Activated CD4-positive, alpha-beta T cell treated with anti-CD3 and anti-CD28 coated beads, Interleukin-2, amount 10 ng/mL, durations not matched to agents 24 days and 14 days (primary cell): ENCODE measurements around the gene FAM76A. TPM values are rescaled to one million over a fixed set of nuclear protein-coding genes. Genes with fewer than 3 reads are reported as not detected.
"Not testable (repeated sequence)": the region's sequence is repeated elsewhere in the genome, so short reads cannot be mapped to it uniquely, and the experiment has no call there.

Experiments
- DNase-seq: peaks from one replicate; pipeline ENCODE4 v3.0.0; 2022
- H3K27ac Mint-ChIP-seq: one replicate; pipeline ENCODE4 v1.8.0; 2022; ENCODE audit warnings: mild to moderate bottlenecking, mixed read lengths
- H3K27me3 Mint-ChIP-seq: one replicate; pipeline ENCODE4 v1.8.0; 2022; ENCODE audit warnings: mixed read lengths
- H3K36me3 Mint-ChIP-seq: one replicate; pipeline ENCODE4 v1.8.0; 2022; ENCODE audit warnings: low read depth, mild to moderate bottlenecking, mixed read lengths
- H3K4me1 Mint-ChIP-seq: one replicate; pipeline ENCODE4 v1.8.0; 2021; ENCODE audit warnings: mixed read lengths
- H3K4me3 Mint-ChIP-seq: one replicate; pipeline ENCODE4 v1.8.0; 2022; ENCODE audit warnings: mild to moderate bottlenecking, moderate library complexity, mixed read lengths
- H3K9me3 Mint-ChIP-seq: one replicate; pipeline ENCODE4 v1.8.0; 2021; ENCODE audit warnings: mixed read lengths
- intact Hi-C: fragments of 100-400 bp; cut with micrococcal nuclease; formaldehyde crosslinking; loops from one replicate; pipeline ENCODE4 v1.15.1; 2023
- total RNA-seq: library from RNA; stranded (reverse); gene quantifications from 2 replicates; pipeline ENCODE4 v1.2.3, GENCODE V29; 2022

Gene FAM76A
- total RNA-seq, 1 donor from 2014 or later = 13.8 TPM

DNA sequence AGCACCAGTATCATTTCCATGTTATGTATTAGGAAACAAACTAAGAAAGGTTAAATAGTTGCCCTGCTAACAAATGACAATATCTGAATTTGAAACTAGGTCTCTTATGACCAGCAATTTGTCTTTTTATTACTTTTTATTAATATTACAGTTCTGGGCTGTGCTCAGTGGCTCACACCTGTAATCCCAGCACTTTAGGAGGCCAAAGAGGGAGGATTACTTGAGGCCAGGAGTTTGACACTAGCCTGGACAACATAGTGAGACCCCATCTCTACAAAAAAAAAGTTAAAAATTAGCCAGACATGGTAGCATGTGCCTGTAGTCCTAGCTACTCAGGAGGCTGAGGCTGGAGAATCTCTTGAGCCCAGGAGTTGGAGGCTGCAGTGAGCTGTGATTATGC, 50.5 kb downstream of the FAM76A start:
- H3K27me3 Mint-ChIP-seq, H3K4me3 Mint-ChIP-seq, DNase-seq, H3K9me3 Mint-ChIP-seq, H3K36me3 Mint-ChIP-seq, H3K27ac Mint-ChIP-seq, intact Hi-C loops: not testable (repeated sequence)
- peaks cover 28% of the 10 kb centered on the region for H3K4me1 Mint-ChIP-seq

DNA sequence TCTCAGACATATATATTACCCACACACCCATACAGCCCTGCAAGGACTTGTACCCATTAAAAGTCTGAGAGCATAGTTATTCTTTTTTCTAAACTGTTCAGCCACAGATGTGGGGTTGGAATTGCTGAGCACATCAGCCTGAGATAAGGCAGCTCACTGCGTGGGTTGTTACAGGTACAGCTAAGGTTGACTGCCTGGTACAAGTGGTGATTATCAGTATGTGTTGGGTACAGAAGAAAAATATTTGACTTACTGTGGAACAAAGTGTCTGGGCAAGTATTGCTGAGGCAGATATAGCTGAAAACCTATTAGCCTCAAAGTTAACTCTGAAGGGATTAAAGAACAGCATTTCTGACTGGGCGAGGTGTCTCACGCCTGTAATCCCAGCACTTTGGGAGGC, 52.3 kb downstream of the FAM76A start:
- H3K4me3 Mint-ChIP-seq = no peak overlapping the region
- peaks cover 25% of the 10 kb centered on the region for H3K4me1 Mint-ChIP-seq
- no peak overlapping the region for H3K27ac Mint-ChIP-seq
- intact Hi-C loops = no loop called here
- H3K9me3 Mint-ChIP-seq = no peaks in the 10 kb centered on the region
- no peaks in the 10 kb centered on the region for H3K27me3 Mint-ChIP-seq
- H3K36me3 Mint-ChIP-seq = peaks cover 13% of the 10 kb centered on the region
- no peak for DNase-seq

DNA sequence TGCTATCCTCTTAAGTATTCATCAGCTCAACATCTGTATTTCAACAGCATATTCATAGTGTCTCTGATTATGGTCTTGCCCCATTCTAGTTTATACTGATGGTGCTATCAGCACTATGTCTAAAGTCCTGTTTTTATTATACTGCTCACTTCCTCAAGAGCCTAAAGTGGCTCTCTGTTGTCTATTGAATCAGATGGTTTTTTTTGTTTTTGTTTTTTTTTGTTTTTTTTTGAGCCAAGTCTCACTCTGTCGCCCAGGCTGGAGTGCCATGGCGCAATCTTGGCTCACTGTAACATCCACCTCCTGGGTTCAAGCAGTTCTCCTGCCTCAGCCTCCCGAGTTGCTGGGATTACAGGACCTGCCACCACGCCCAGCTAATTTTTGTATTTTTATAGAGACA, 53.4 kb downstream of the FAM76A start:
- intact Hi-C loops = no loop called here
- Mint-ChIP-seq H3K9me3 (no peaks in the 10 kb centered on the region), H3K36me3 (peaks cover 14% of the 10 kb centered on the region), H3K4me3 (no peak overlapping the region), H3K27ac (no peak overlapping the region), H3K4me1 (peaks cover 20% of the 10 kb centered on the region), H3K27me3 (no peaks in the 10 kb centered on the region)
- no peak for DNase-seq

DNA sequence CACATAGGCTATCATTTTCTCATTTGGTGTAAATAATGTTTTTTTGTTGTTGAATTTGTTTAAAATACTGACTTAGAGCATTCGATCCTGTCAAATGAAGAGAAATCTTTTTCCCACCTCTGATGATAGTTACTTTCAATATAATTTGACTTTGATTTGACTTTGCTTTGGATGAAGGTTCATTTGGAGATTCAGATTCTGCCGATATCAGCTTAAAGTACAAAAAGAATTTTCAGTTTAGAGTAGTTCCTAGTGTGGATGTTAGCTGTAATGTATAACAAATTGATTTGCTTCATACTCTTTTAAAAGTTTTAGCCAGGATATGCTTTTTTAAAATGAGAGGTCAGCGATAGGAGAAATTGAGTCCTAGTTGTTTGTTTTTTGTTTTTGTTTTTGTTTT, 57.2 kb downstream of the FAM76A start:
- Mint-ChIP-seq H3K4me1 (peaks cover 16% of the 10 kb centered on the region), H3K27ac (peak overlapping the region; percentile 29), H3K27me3 (no peaks in the 10 kb centered on the region), H3K4me3 (no peak overlapping the region), H3K9me3 (no peaks in the 10 kb centered on the region), H3K36me3 (peaks cover 7% of the 10 kb centered on the region)
- DNase-seq = no peak
- intact Hi-C loops = no loop called here

DNA sequence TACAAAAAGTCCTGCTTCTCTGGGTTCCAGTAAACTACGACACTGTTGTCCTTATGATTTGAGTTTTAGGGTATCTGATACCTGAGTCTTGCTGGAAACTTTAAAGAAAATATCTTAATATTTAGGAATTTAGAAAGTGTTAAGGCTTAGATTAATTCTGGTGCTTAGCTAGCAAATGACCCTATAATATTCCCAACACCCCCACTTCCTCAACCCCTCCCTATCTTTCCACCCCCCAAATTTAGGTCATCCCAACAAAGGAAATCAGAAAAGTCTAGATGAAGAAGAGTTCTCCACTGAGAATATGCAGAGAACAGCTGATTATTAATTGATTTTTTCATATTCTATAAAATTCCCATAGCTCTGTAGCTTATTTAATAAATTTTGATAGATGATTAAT, 58.9 kb downstream of the FAM76A start:
- peaks cover 17% of the 10 kb centered on the region for H3K4me1 Mint-ChIP-seq
- no peak overlapping the region for H3K4me3 Mint-ChIP-seq
- no peak for DNase-seq
- H3K9me3 Mint-ChIP-seq = no peaks in the 10 kb centered on the region
- H3K36me3 Mint-ChIP-seq = peaks cover 12% of the 10 kb centered on the region
- intact Hi-C loops = no loop called here
- H3K27me3 Mint-ChIP-seq = no peaks in the 10 kb centered on the region
- no peak overlapping the region for H3K27ac Mint-ChIP-seq

DNA sequence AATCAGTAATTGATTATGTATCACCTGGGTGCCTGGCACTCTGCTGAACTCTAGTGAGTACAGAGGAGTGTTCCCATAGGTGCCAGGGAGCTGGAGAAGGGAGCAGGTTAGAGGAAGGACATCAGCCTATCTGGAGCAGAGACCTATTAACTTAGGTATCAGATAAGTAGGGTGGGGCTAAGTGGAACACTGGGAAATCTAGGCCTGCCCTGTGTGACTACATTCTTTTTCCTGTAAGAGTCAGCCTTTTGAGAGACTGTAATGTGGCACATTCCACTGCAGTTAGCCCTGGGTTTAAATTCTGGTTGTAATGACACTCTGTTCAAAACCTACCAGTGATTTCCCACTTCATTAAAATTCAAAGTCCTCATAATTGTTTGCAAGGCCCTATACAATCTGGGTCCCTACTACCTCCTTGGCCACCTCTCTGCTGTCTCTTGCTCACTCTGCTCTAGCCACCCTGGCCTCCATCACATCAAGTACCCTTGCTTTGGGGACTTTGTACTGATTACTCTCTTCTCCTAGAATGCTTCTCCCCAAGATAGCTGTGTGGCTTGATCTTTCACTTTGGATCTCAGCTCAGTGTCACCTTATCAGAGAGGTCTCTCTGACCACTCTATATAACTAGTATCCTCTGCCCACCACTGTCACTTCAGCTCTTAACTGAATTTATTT, 60.2 kb downstream of the FAM76A start:
- no peak for DNase-seq
- Mint-ChIP-seq H3K4me1 (peaks cover 17% of the 10 kb centered on the region), H3K4me3 (no peak overlapping the region), H3K9me3 (no peaks in the 10 kb centered on the region), H3K36me3 (peaks cover 21% of the 10 kb centered on the region), H3K27me3 (no peaks in the 10 kb centered on the region), H3K27ac (no peak overlapping the region)
- intact Hi-C loops = no loop called here

DNA sequence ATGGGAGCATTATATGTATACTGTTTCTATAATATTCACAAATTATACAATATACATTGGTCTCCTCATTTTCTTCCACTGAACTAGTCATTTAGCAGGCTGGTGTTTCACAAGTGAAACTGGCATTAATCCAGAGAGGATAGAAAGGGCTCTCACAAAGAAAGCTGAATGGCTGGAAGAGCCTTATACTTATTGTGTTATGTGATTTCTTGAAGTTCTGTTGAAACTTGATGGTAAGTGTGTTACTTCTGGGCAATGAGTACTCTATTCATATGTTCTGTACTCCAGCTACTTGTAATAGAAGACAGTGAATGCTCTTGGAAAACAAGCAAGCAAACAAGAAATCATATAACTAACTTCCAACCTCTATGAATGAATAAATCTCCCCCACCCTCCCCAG, 62.1 kb downstream of the FAM76A start:
- Mint-ChIP-seq H3K4me3 (no peak overlapping the region), H3K27me3 (no peaks in the 10 kb centered on the region), H3K4me1 (peaks cover 14% of the 10 kb centered on the region), H3K9me3 (no peaks in the 10 kb centered on the region), H3K27ac (no peak overlapping the region), H3K36me3 (peaks cover 22% of the 10 kb centered on the region)
- intact Hi-C loops = no loop called here
- DNase-seq = no peak

DNA sequence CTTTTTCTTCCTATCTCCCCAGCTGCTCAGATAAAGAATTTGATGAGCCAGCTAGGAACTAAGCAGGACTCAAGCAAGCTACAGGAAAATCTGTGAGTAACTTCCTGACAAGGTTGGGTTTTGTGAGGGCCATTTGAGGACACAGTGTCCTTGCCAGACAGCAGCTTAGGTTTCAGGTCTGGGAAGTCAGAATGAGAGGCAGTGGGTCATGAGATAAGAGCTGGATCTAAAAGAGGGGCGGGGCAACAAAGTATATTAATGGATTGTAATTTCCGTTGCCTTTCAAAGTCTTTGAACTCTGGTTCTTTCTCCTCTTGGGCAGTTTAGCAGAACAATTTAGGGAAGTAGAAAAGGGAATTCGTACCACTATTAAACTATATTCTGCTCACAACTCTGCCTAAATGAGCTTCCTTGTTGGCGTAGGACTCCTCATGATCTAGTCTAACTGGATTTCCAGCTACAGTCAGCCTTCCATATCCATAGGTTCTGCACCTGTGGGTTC, 63.8 kb downstream of the FAM76A start:
- intact Hi-C loops = no loop called here
- Mint-ChIP-seq H3K27me3 (no peaks in the 10 kb centered on the region), H3K27ac (no peak overlapping the region)

DNA sequence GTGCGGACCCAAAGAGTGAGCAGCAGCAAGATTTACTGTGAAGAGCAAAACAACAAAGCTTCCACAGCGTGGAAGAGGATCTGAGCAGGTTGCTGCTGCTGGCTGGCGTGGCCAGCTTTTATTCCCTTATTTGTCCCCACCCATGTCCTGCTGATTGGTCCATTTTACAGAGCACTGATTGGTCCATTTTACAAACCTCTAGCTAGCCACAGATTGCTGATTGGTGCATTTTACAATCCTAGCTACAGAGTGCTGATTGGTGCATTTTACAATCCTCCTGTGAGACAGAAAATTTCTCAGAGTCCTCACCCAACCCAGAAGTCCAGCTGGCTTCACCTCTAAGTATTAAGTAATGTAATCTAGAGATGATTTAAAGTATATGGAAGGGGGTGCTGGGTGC, 64.5 kb downstream of the FAM76A start:
- H3K27me3 Mint-ChIP-seq, DNase-seq, H3K9me3 Mint-ChIP-seq, intact Hi-C loops, H3K4me3 Mint-ChIP-seq, H3K27ac Mint-ChIP-seq: not testable (repeated sequence)
- Mint-ChIP-seq H3K36me3 (peaks cover 34% of the 10 kb centered on the region), H3K4me1 (peaks cover 12% of the 10 kb centered on the region)

More for the DNA sequence above, 63.8 kb downstream of the FAM76A start:
- Mint-ChIP-seq H3K36me3 (peaks cover 31% of the 10 kb centered on the region), H3K9me3 (no peaks in the 10 kb centered on the region), H3K4me3 (no peak overlapping the region), H3K4me1 (peaks cover 12% of the 10 kb centered on the region)
- DNase-seq = no peak

DNA sequence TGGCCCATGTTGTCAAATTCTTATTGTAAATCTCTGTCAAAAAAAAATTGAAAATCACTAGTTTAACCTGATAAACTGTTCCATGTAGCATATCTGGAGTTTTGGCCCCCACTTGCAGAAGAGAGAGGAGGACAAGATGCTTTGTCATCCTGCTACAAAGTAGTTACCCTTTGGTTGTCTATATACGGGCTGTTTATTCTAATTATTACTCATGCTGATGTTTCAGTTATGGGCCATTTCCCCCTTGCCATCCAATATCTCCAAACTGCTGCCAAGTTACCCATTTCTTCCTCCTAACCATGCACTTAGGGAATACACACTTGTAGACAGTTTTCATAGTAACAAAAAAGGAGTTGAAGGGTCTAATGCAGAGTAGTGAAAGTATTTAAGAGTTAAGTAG, 69.8 kb downstream of the FAM76A start:
- H3K4me3 Mint-ChIP-seq = no peak overlapping the region
- DNase-seq = no peak
- no peak overlapping the region for H3K27ac Mint-ChIP-seq
- no peaks in the 10 kb centered on the region for H3K27me3 Mint-ChIP-seq
- no peaks in the 10 kb centered on the region for H3K9me3 Mint-ChIP-seq
- peaks cover 42% of the 10 kb centered on the region for H3K36me3 Mint-ChIP-seq
- no peaks in the 10 kb centered on the region for H3K4me1 Mint-ChIP-seq
- intact Hi-C loops = no loop called here

DNA sequence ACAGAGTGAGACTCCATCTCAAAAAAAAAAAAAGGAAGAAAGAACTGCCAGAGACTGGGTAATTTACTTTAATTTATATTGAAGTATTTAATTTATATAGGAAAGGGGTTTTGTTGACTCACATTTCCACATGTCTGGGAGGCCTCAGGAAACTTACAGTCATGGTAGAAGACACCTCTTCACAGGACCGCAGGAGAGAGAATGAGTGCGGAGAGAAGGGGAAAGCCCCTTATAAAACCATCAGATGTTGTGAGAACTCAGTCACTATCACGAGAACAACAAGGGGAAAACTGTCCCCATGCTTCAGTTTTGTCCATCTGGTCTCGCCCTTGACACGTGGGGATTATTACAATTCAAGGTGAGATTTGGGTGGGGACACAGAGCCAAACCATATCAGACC, 79.0 kb downstream of the FAM76A start:
- no peak for DNase-seq
- no peaks in the 10 kb centered on the region for H3K27me3 Mint-ChIP-seq
- H3K27ac Mint-ChIP-seq = no peak overlapping the region
- intact Hi-C loops = no loop called here
- H3K9me3 Mint-ChIP-seq = no peaks in the 10 kb centered on the region
- peaks cover 42% of the 10 kb centered on the region for H3K36me3 Mint-ChIP-seq
- no peak overlapping the region for H3K4me3 Mint-ChIP-seq
- no peaks in the 10 kb centered on the region for H3K4me1 Mint-ChIP-seq

DNA sequence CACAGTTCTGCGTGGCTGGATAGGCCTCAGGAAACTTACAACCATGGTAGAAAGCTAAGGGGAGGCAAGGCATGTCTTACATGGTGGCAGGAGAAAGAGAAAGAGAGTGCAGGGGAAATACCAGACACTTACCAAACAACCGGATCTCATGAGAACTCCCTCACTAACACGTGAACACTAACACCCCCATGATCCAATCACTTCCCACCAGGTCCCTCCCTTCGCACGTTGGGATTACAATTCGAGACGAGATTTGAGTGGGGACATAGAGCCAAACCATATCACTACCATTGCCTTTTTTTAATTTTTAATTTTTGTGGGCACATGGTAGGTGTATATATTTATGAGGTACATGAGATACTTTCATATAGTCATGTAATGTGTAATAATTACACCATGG, 81.0 kb downstream of the FAM76A start:
- peaks cover 40% of the 10 kb centered on the region for H3K36me3 Mint-ChIP-seq
- no peaks in the 10 kb centered on the region for H3K9me3 Mint-ChIP-seq
- no peaks in the 10 kb centered on the region for H3K27me3 Mint-ChIP-seq
- H3K4me1 Mint-ChIP-seq = no peaks in the 10 kb centered on the region
- DNase-seq = no peak
- intact Hi-C loops = no loop called here
- no peak overlapping the region for H3K4me3 Mint-ChIP-seq
- no peak overlapping the region for H3K27ac Mint-ChIP-seq

DNA sequence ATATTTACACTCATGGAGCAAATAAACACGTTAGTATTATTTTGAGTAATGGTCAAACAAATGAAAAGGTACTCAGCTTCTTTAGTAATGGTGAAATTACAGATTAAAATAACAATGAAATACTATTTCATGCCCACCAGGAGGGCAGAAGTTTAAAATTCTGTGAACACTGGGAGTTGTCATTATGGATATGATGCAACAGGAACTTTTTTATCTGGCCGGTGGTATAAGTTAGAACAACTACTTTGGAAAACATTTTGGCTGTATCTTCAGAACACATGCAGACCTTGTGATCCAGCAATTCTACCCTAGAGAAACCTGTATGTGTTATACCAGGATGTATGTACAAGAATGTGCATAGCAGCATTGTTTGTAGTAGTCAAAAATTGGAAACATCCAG, 81.6 kb downstream of the FAM76A start:
- no peak overlapping the region for H3K4me3 Mint-ChIP-seq
- intact Hi-C loops = no loop called here
- H3K36me3 Mint-ChIP-seq = peaks cover 39% of the 10 kb centered on the region
- H3K27me3 Mint-ChIP-seq = no peaks in the 10 kb centered on the region
- H3K27ac Mint-ChIP-seq = no peak overlapping the region
- DNase-seq = no peak
- H3K9me3 Mint-ChIP-seq = no peaks in the 10 kb centered on the region
- no peaks in the 10 kb centered on the region for H3K4me1 Mint-ChIP-seq

DNA sequence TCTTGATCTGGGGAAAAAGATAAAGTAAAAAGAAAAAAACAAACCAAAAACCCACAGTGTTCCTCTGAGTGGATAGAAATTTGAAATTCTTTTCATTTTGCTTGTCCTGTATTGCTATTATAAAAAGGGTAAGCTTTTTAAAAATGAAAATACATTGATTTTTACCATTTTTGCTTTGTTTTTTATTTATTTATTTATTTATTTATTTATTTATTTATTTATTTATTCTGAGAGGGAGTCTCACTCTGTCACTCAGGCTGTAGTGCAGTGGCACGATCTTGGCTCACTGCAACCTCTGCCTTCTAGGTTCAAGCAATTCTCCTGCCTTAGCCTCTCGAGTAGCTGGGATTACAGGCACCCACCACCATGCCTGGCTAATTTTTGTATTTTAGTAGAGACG, 82.4 kb downstream of the FAM76A start:
- H3K27ac Mint-ChIP-seq, H3K27me3 Mint-ChIP-seq, H3K4me1 Mint-ChIP-seq, intact Hi-C loops, H3K9me3 Mint-ChIP-seq, H3K4me3 Mint-ChIP-seq, DNase-seq: not testable (repeated sequence)
- peaks cover 38% of the 10 kb centered on the region for H3K36me3 Mint-ChIP-seq

DNA sequence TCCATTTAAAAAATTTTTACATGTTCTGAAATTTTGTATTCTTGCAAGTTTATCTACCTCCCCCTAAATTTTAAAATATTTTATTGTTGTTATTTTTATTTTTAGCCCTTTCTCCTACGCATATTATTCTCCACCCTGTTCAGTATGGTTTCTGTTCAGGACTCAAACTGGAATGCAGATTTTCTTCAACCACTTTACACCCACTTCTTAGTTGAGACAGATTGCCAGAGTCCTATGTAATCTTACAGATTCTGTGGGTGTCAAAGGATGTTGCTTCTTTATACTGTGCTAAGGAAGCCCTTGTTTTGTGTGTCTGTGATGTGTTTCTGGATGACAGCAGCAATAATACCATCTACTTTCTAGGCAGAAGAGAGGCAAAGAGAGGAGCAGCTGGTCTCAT, 84.1 kb downstream of the FAM76A start:
- intact Hi-C loops = no loop called here

More for the DNA sequence above, 84.1 kb downstream of the FAM76A start:
- DNase-seq = no peak
- Mint-ChIP-seq H3K36me3 (peaks cover 36% of the 10 kb centered on the region), H3K27me3 (no peaks in the 10 kb centered on the region), H3K4me1 (no peaks in the 10 kb centered on the region), H3K27ac (no peak overlapping the region), H3K4me3 (no peak overlapping the region), H3K9me3 (no peaks in the 10 kb centered on the region)
